ENCODE results near the gene PKD1.

DNA sequence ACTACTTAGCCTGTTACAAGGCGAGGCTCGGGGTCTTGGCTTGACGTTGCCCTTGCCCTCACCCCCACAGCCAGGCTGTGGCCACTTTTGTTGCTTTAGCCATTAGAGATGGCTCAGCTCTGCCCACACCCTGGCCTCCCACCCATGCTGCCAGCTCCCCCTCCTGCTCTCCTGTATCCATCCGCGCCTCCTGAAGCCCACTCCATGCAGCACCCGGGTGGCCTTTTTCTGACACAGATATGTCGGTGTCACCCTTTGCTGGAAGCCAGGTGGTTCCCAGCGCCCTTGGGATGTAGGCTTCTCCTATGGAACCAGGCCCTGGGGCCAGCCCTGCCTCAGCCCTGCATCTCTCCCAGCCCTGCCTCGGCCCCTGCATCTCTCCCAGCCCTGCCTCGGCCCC is 78.3 kb downstream of the PKD1 start:
- no peak for TF ChIP-seq POLR2A (IDR thresholded peaks at IDR 0.05)
- TF ChIP-seq, protein P1, sequence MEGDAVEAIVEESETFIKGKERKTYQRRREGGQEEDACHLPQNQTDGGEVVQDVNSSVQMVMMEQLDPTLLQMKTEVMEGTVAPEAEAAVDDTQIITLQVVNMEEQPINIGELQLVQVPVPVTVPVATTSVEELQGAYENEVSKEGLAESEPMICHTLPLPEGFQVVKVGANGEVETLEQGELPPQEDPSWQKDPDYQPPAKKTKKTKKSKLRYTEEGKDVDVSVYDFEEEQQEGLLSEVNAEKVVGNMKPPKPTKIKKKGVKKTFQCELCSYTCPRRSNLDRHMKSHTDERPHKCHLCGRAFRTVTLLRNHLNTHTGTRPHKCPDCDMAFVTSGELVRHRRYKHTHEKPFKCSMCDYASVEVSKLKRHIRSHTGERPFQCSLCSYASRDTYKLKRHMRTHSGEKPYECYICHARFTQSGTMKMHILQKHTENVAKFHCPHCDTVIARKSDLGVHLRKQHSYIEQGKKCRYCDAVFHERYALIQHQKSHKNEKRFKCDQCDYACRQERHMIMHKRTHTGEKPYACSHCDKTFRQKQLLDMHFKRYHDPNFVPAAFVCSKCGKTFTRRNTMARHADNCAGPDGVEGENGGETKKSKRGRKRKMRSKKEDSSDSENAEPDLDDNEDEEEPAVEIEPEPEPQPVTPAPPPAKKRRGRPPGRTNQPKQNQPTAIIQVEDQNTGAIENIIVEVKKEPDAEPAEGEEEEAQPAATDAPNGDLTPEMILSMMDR (IDR thresholded peaks at IDR 0.05 in 4 of 5, conservative IDR thresholded peaks at IDR 0.05 in 1 of 5) = no peak
